Liver (tissue), 9 donors: ENCODE data around the gene FCN3. TPM values are rescaled to one million over a fixed set of nuclear protein-coding genes. Genes with fewer than 3 reads are reported as not detected.
"Not testable (repeated sequence)": the region's sequence is repeated elsewhere in the genome, so short reads cannot be mapped to it uniquely, and the experiment has no call there.

Source experiments
- DNase-seq: peaks from one replicate; pipeline ENCODE4 v3.0.0-alpha.2; 2017; ENCODE audit warnings: low spot score
- H3K27ac ChIP-seq, 2 donors: one replicate each; pipeline ENCODE4 v1.7.0; 2013; ENCODE audit warnings: inconsistent platforms in 2 of 2, low read length in 2 of 2, control low read depth in 1 of 2, low read depth in 1 of 2, mild to moderate bottlenecking in 1 of 2
- H3K27me3 ChIP-seq, 4 donors: one replicate each; pipeline versions ENCODE4 v1.6.1 to v1.7.0; 2013; ENCODE audit warnings: low read length in 3 of 4, inconsistent platforms in 1 of 4, mild to moderate bottlenecking in 1 of 4, moderate library complexity in 1 of 4; ENCODE audit not compliant: control insufficient read depth in 4 of 4, insufficient read depth in 4 of 4
- H3K36me3 ChIP-seq, 4 donors: one replicate each; pipeline versions ENCODE4 v1.6.1 to v1.7.0; 2013; ENCODE audit warnings: low read length in 3 of 4, mild to moderate bottlenecking in 3 of 4, low read depth in 1 of 4, moderate library complexity in 1 of 4; ENCODE audit not compliant: control insufficient read depth in 4 of 4, insufficient read depth in 3 of 4
- H3K4me1 ChIP-seq, 4 donors: one replicate each; pipeline versions ENCODE4 v1.6.1 to v1.7.0; 2013; ENCODE audit warnings: low read length in 3 of 4, mild to moderate bottlenecking in 3 of 4, moderate library complexity in 1 of 4; ENCODE audit not compliant: control insufficient read depth in 4 of 4, insufficient read depth in 4 of 4
- H3K4me3 ChIP-seq, 3 donors: one replicate each; pipeline versions ENCODE4 v1.6.1 to v1.7.0; 2013; ENCODE audit warnings: low read length in 3 of 3, control low read depth in 1 of 3, low read depth in 1 of 3, mild to moderate bottlenecking in 1 of 3
- H3K9ac ChIP-seq, 2 donors: one replicate each; pipeline ENCODE4 v1.7.0; 2013; ENCODE audit warnings: low read length in 2 of 2, mild to moderate bottlenecking in 2 of 2, moderate library complexity in 2 of 2, control low read depth in 1 of 2, low read depth in 1 of 2
- H3K9me3 ChIP-seq, 4 donors: one replicate each; pipeline versions ENCODE4 v1.6.1 to v1.7.0; 2013; ENCODE audit warnings: low read length in 3 of 4; ENCODE audit not compliant: control insufficient read depth in 4 of 4
- ATF3 ChIP-seq: IDR thresholded peaks from 2 replicates; pipeline ENCODE4 v1.6.1; 2016; ENCODE audit warnings: antibody characterized with exemption
- CTCF ChIP-seq: fragments of 150-350 bp; IDR thresholded peaks from 2 replicates; pipeline ENCODE4 v1.5.1; 2017; ENCODE audit warnings: improper control_type of control experiment, low read depth, low read length; ENCODE audit not compliant: missing input control
- EGR1 ChIP-seq, 2 donors: IDR thresholded peaks; 2 replicates each; pipeline ENCODE4 v1.6.1; 2016 to 2018; ENCODE audit warnings: antibody characterized with exemption in 2 of 2, low read depth in 2 of 2
- FOXA1 ChIP-seq: IDR thresholded peaks from 2 replicates; pipeline ENCODE4 v1.6.1; 2016; ENCODE audit warnings: antibody characterized with exemption
- GABPA ChIP-seq, 2 donors: IDR thresholded peaks in 1 of 2; conservative IDR thresholded peaks in 1 of 2; 2 replicates each; pipeline ENCODE4 v1.6.1; 2016; ENCODE audit warnings: antibody characterized with exemption in 2 of 2, mild to moderate bottlenecking in 1 of 2, moderate library complexity in 1 of 2
- HNF4A ChIP-seq, 2 donors: conservative IDR thresholded peaks; 2 replicates each; pipeline ENCODE4 v1.6.1; 2016; ENCODE audit warnings: antibody characterized with exemption in 2 of 2, mild to moderate bottlenecking in 2 of 2
- HNF4G ChIP-seq: IDR thresholded peaks from 2 replicates; pipeline ENCODE4 v1.6.1; 2016; ENCODE audit warnings: antibody characterized with exemption
- JUND ChIP-seq, 2 donors: IDR thresholded peaks; 2 replicates each; pipeline ENCODE4 v1.6.1; 2016; ENCODE audit warnings: antibody characterized with exemption in 2 of 2
- MAX ChIP-seq: IDR thresholded peaks from 2 replicates; pipeline ENCODE4 v1.6.1; 2016; ENCODE audit warnings: antibody characterized with exemption
- NR2F2 ChIP-seq: IDR thresholded peaks from 2 replicates; pipeline ENCODE4 v1.6.1; 2016; ENCODE audit warnings: antibody characterized with exemption
- RAD21 ChIP-seq, 2 donors: IDR thresholded peaks; 2 replicates each; pipeline ENCODE4 v1.6.1; 2016; ENCODE audit warnings: antibody characterized with exemption in 2 of 2, mild to moderate bottlenecking in 2 of 2
- REST ChIP-seq: IDR thresholded peaks from 2 replicates; pipeline ENCODE4 v1.6.1; 2016; ENCODE audit warnings: antibody characterized with exemption, mild to moderate bottlenecking
- RXRA ChIP-seq, 2 donors: IDR thresholded peaks; 2 replicates each; pipeline ENCODE4 v1.6.1; 2017 to 2018; ENCODE audit warnings: antibody characterized with exemption in 2 of 2, mild to moderate bottlenecking in 1 of 2
- SP1 ChIP-seq: IDR thresholded peaks from 2 replicates; pipeline ENCODE4 v1.6.1; 2018; ENCODE audit warnings: antibody characterized with exemption, mild to moderate bottlenecking
- TAF1 ChIP-seq: conservative IDR thresholded peaks from 2 replicates; pipeline ENCODE4 v1.6.1; 2016; ENCODE audit warnings: antibody characterized with exemption, mild to moderate bottlenecking
- YY1 ChIP-seq: IDR thresholded peaks from 2 replicates; pipeline ENCODE4 v1.6.1; 2016; ENCODE audit warnings: antibody characterized with exemption, mild to moderate bottlenecking
- ZBTB33 ChIP-seq: IDR thresholded peaks from 2 replicates; pipeline ENCODE4 v1.6.1; 2016; ENCODE audit warnings: antibody characterized with exemption
- WGBS: extraction: QIAGEN DNeasy Blood & Tissue Kit; methylation state at CpG from one replicate; pipeline ENCODE4 v1.1.7; 2013; 5-methylcytosine and 5-hydroxymethylcytosine counted together
- polyA plus RNA-seq, 2 donors: library from polyadenylated mRNA; stranded (reverse) in 1 of 2; unstranded in 1 of 2; fragments of 200-250 nt in 1 of 2; fragments of >200 nt in 1 of 2; fragmentation: Nextera tagmentation in 1 of 2; extraction: Ambion mirVana in 1 of 2; gene quantifications; one replicate each; pipeline versions ENCODE4 v1.2.1 to v1.2.3, GENCODE V29; 2013 to 2015
- total RNA-seq, 2 donors: library from RNA; depleted of rRNA; stranded (reverse); fragments of >200 nt; gene quantifications; one replicate each; pipeline ENCODE4 v1.2.3, GENCODE V29; 2014
- donor health status: healthy.
- donor health status: healthy.
- donor health status: healthy.
- donor health status: healthy.
- donor health status: healthy.

FCN3 gene
- total and polyA plus RNA-seq, 4 donors: 87.3 to 310 (median 137) TPM

- no peak for TF ChIP-seq CTCF
- TF ChIP-seq RXRA (IDR thresholded peaks at IDR 0.05): no peak
- no peak for TF ChIP-seq EGR1 (IDR thresholded peaks at IDR 0.05; ENCODE audit: low read depth in 2 of 2)
- no peak for TF ChIP-seq FOXA1
- TF ChIP-seq YY1: no peak
- TF ChIP-seq ATF3: no peak
- no peak for TF ChIP-seq JUND (IDR thresholded peaks at IDR 0.05)
- no peak for TF ChIP-seq GABPA (IDR thresholded peaks at IDR 0.05 in 1 of 2, conservative IDR thresholded peaks at IDR 0.05 in 1 of 2)
Observed at GRCh38 chr1:27391511-27392095, 17.0 kb upstream of the FCN3 start (continued).

GRCh38 chr1:27388337-27389005 lies 13.8 kb upstream of the FCN3 start:
- Histone ChIP-seq H3K4me3 (no peak overlapping the region), H3K9me3 (no peaks in the 10 kb centered on the region), H3K27me3 (no peaks in the 10 kb centered on the region), H3K4me1 (peaks cover 5 to 12% (median 8%) of the 10 kb centered on the region in 4 donors), H3K36me3 (no peaks in the 10 kb centered on the region), H3K27ac (no peak overlapping the region), H3K9ac (no peak overlapping the region)
- no peak for TF ChIP-seq TAF1
- no peak for TF ChIP-seq SP1
- no peak for TF ChIP-seq EGR1 (IDR thresholded peaks at IDR 0.05; ENCODE audit: low read depth in 2 of 2)
- TF ChIP-seq RAD21 (IDR thresholded peaks at IDR 0.05): peak; percentile 85 to 90
- no peak for TF ChIP-seq ZBTB33
- TF ChIP-seq GABPA (IDR thresholded peaks at IDR 0.05 in 1 of 2, conservative IDR thresholded peaks at IDR 0.05 in 1 of 2): no peak
- TF ChIP-seq NR2F2: no peak
- peak in 1 of 2 donors; percentile 6 for TF ChIP-seq HNF4A (conservative IDR thresholded peaks at IDR 0.05)
- peak; percentile 88 for TF ChIP-seq CTCF
- no peak for TF ChIP-seq REST
- TF ChIP-seq RXRA (IDR thresholded peaks at IDR 0.05): no peak
- no peak for TF ChIP-seq HNF4G
- no peak for TF ChIP-seq MAX
- no peak for TF ChIP-seq YY1
- no peak for TF ChIP-seq JUND (IDR thresholded peaks at IDR 0.05)
- peak; percentile 76 for DNase-seq
- 43% methylated on average over 5 of the region's 5 CpGs for WGBS

GRCh38 chr1:27384797-27385196 lies 10.2 kb upstream of the FCN3 start:
- H3K4me1 ChIP-seq, H3K9me3 ChIP-seq, H3K9ac ChIP-seq, H3K4me3 ChIP-seq, DNase-seq, H3K27me3 ChIP-seq, H3K27ac ChIP-seq, H3K36me3 ChIP-seq: not testable (repeated sequence)
- 91% methylated on average over 3 of the region's 3 CpGs for WGBS
